Measurements from ENCODE around the gene DNMT3A. TPM values are rescaled to one million over a fixed set of nuclear protein-coding genes. Genes with fewer than 3 reads are reported as not detected.

The DNMT3A gene
- total and polyA plus RNA-seq, 2 donors (not counting 3 experiments of a cell fraction or from before 2014, with no cell fraction given): 23.3 to 71.7 TPM

- POLR2A ChIA-PET: no interaction called here
- FAIRE-seq: no peak
- H3K9ac ChIP-seq (replicated peaks; ENCODE audit: extremely low read depth, insufficient read depth, low read length): no peak overlapping the region
- BruUV-seq (replicated peaks): no TSS peak
- H2AFZ ChIP-seq (ENCODE audit: low read depth, low read length): no peak overlapping the region
- no peak overlapping the region for H3K4me2 ChIP-seq (ENCODE audit: insufficient read depth, low read length)
- H3K79me2 ChIP-seq (ENCODE audit: control insufficient read depth, insufficient read depth, low read length): no peaks in the 10 kb centered on the region
- no peak overlapping the region for H3K27ac ChIP-seq (ENCODE audit: insufficient read depth, low read depth, low read length)
- no peaks in the 10 kb centered on the region for H3K9me3 ChIP-seq (replicated peaks; ENCODE audit: control insufficient read depth, insufficient read depth, low read length)
- no peaks in the 10 kb centered on the region for H4K20me1 ChIP-seq (replicated peaks; ENCODE audit: control insufficient read depth, extremely low read depth, insufficient read depth, low read length)
- dilution Hi-C loops (cut with MboI; ENCODE audit: extremely low pct_ligation_motif_present, low sequenced_read_pairs) (no loop called here), intact Hi-C loops (cut with micrococcal nuclease) (no loop called here)
- no peak for DNase-seq (ENCODE audit: low read depth, low spot score)
- H3K9me1 ChIP-seq (replicated peaks; ENCODE audit: control insufficient read depth, extremely low read depth, insufficient read depth, low read length): no peaks in the 10 kb centered on the region
- H3K36me3 ChIP-seq (ENCODE audit: control insufficient read depth in 2 of 2, extremely low read depth in 1 of 2, insufficient read depth in 2 of 2, low read length in 2 of 2): no peaks in the 10 kb centered on the region
- no peaks in the 10 kb centered on the region for H3K27me3 ChIP-seq (ENCODE audit: control insufficient read depth in 2 of 2, insufficient read depth in 2 of 2, low read length in 2 of 2)
- H3K4me1 ChIP-seq (ENCODE audit: control insufficient read depth, extremely low read depth, insufficient read depth, low read length): no peaks in the 10 kb centered on the region
- CTCF ChIA-PET: interaction anchor here (1.1 kb wide), 1 partner anchor 27 kb away, joined by 4 read pairs; no protein-coding TSS in a partner anchor
- no peak overlapping the region for H3K4me3 ChIP-seq (replicated peaks in 1 of 3; ENCODE audit: insufficient read depth in 1 of 3, low read depth in 1 of 3, low read length in 3 of 3)
- TF ChIP-seq GATA2 (IDR thresholded peaks at IDR 0.05; ENCODE audit: insufficient read depth, insufficient read length, low read depth, low read length) (no peak), POLR2A (IDR thresholded peaks at IDR 0.05; ENCODE audit: low read depth, low read length) (no peak), EZH2 (IDR thresholded peaks at IDR 0.05; ENCODE audit: borderline replicate concordance, low read depth, low read length, severe bottlenecking) (no peak), MYC (IDR thresholded peaks at IDR 0.05; ENCODE audit: low read depth, low read length) (no peak), POLR2AphosphoS5 (IDR thresholded peaks at IDR 0.05; ENCODE audit: insufficient read depth, low read depth, low read length) (no peak), FOS (IDR thresholded peaks at IDR 0.05; ENCODE audit: borderline replicate concordance, insufficient read depth, low read length) (no peak), CTCF (IDR thresholded peaks at IDR 0.05; ENCODE audit: extremely low read depth in 1 of 2, insufficient read depth in 1 of 2, low read depth in 1 of 2, low read length in 2 of 2) (no peak), JUN (IDR thresholded peaks at IDR 0.05; ENCODE audit: borderline replicate concordance, insufficient read depth, insufficient read length, low read depth) (no peak)
- TF ChIP-seq, protein P1, sequence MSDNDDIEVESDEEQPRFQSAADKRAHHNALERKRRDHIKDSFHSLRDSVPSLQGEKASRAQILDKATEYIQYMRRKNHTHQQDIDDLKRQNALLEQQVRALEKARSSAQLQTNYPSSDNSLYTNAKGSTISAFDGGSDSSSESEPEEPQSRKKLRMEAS (IDR thresholded peaks at IDR 0.05; ENCODE audit: insufficient read depth, insufficient read length): no peak
Measured at GRCh38 chr2:25389161-25389560, 47.4 kb upstream of the DNMT3A start.
